ENCODE results near the gene RFX3.

The RFX3 gene

GRCh38 chr9:3525836-3526164, at the start of gene RFX3:
TSS of gene RFX3 (minus strand) at chr9:3526001. CDS start at chr9:3395588, 130,413 bp downstream.
- peak; percentile 91 for DNase-seq (ENCODE audit: low read depth)

GRCh38 chr9:3571500-3571899, 45.7 kb upstream of the RFX3 start:
- DNase-seq (ENCODE audit: low read depth): no peak

- no peak for DNase-seq (ENCODE audit: low read depth)
These were observed 43.7 kb upstream of the RFX3 start for GRCh38 chr9:3569529-3569928.

GRCh38 chr9:3567988-3568387, 42.2 kb upstream of the RFX3 start:
- DNase-seq (ENCODE audit: low read depth): no peak

GRCh38 chr9:3553076-3553765, 27.4 kb upstream of the RFX3 start:
- no peak for DNase-seq (ENCODE audit: low read depth)

DNA sequence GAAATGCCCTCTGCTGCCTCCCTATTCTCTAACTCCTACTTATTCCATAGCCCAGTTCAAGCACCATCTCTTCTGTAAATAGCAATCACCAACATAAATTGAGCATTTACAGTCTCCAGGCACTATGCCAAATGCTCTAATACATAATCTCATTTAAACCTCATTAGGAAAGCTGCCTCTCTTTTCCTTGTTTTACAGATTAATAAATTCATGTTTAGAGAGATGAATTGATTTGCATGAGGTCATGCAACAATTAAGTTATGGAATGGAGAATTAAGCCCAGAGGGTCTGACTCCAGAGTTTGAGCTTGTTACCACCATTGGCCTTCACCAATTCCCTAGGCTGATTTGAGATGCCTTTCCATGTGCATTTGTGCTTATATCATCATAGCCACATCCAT, 23.4 kb upstream of the RFX3 start:
- no peak for DNase-seq (ENCODE audit: low read depth)

- no peak for DNase-seq (ENCODE audit: low read depth)
These were observed 22.8 kb upstream of the RFX3 start for GRCh38 chr9:3548648-3549047.

- DNase-seq (ENCODE audit: low read depth): no peak
These were observed 15.4 kb upstream of the RFX3 start for GRCh38 chr9:3541206-3541605.

GRCh38 chr9:3534614-3535404, 9.0 kb upstream of the RFX3 start:
- no peak for DNase-seq (ENCODE audit: low read depth)

DNA sequence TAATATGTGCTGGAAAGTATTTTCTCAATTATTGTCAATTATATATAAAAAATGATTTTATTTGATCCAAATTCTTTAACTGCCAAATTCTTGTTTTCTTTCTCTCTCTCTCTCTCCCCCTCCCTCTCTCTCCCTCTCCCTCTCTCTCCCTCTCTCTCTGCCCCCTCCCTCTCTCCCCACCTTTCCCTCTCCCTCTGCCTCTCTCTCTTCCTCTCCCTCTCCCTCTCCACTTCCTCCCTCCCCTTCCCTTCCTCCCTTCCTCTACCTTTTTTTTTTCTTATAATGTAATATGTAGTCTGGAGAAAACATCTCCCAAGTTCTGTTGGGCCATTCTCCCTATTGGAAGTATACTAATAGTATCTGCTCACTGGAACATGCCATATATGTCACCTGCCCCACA, 6.4 kb upstream of the RFX3 start:
- no peak for DNase-seq (ENCODE audit: low read depth)

DNA sequence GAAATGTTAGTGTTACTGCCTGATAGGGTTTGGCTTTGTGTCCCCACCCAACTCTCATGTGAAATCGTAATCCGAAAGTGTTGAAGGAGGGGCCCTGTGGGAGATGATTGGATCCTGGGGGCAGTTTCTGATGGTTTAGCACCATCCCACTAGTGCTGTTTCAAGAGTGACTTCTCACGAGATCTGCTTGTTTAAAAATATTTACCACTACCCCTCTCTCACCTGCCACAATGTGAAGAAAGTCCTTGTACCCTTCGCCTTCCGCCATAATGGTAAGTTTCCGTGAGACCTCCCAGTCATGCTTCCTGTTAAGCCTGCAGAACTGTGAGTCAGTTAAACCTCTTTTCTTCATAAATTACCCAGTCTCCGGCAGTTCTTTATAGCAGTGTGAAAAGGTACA, 2.6 kb upstream of the RFX3 start:
- DNase-seq (ENCODE audit: low read depth): peak; percentile 47

GRCh38 chr9:3526997-3527940, 1.5 kb upstream of the RFX3 start:
- no peak for DNase-seq (ENCODE audit: low read depth)

DNA sequence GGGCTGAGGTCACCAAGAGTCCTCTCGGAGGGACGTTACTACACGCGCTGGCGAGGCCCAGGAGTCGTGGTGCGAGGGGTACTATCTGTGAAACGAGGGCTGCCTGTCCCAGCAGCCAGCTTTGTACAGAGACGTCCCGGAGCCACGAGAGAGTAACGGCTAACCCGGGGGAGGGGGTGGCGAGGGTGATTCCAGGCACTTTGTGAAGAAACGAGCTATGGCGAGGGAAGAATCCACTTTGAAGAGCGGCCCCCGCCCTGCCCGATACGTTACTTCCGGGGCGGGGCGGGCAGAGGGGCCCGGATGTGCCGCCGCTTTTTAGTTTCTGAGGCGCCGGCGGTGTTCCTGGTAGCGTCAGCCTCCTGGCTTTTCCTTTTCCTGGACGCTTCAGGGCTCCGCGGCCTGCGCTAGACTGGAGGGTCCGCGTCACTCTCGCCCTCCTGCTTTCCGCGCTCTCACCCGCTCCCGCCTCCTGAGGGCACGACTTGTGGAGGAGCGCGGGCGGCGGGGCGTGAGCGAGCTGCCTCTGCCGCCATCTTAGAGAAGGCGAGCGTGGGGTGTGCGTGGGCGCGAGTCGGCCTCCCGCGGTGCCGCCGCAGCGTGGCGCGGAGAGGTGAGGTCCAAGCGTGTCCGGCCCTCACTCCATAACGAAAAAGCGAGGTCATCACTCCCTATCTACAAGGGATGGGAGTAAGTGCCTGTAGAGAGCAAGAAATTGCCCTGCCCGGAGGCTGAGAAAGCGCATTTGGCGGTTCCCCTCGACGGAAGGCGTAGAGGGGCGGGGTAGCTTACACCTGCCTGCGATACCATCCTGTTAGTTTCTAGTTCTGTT, 580 bp upstream of the RFX3 start:
- DNase-seq (ENCODE audit: low read depth): peak; percentile 88

DNA sequence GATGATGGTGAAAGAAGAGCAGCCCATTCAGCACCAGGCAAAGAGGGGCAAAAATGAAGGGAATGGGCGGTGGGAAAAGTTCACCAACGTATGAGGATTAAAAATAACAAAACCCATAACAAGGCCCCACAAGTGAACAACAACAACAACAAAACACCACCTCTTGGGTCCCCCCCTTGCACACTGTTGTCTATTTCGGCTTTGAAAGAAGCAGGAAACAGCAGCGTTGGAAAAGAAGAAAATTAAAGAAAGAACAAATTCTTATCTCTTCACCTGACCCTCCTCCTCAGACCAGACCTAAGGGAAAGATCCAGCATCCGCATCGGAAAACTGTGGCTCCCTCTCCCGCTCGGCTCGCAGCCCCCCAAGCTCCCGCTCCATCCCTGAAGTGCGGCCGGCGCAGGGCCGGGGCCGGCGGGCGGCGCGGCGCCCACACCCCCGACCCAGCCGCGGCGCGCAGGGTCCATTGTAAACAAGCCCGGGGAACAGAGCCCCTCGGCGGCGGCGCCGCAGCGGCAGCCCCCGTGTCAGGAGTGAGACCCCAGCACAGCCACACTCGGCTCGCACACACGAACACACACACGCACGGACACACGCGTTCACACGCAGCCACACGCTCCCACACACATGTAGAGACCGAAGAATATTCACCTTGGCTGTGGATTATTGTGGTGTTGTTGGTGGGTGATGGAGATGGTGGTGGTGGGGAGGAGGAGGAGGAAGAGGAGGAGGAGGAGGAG, 535 bp downstream of the RFX3 start:
- DNase-seq (ENCODE audit: low read depth): no peak

DNA sequence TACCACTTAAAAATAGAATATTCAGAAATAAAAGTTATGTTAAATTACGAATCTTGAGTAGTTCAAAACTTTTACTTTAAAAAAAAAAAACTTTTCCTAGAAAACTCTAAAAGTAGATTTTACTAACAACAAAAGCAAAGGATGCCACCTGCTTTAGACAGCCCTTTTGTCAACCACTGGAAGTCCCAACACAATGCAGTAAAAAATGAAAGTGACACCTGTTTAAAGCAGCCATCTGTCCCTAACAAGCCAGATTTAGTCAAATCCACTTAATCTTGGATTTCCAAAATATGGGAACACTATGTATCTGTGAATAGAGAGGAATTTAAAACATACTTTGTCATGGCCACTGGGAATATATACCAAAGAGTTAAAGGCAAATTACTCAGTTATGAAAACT, 3.8 kb downstream of the RFX3 start:
- DNase-seq (ENCODE audit: low read depth): no peak

GRCh38 chr9:3520564-3520963, 5.2 kb downstream of the RFX3 start:
- DNase-seq (ENCODE audit: low read depth): no peak

GRCh38 chr9:3517377-3518048, 8.3 kb downstream of the RFX3 start:
- no peak for DNase-seq (ENCODE audit: low read depth)

DNA sequence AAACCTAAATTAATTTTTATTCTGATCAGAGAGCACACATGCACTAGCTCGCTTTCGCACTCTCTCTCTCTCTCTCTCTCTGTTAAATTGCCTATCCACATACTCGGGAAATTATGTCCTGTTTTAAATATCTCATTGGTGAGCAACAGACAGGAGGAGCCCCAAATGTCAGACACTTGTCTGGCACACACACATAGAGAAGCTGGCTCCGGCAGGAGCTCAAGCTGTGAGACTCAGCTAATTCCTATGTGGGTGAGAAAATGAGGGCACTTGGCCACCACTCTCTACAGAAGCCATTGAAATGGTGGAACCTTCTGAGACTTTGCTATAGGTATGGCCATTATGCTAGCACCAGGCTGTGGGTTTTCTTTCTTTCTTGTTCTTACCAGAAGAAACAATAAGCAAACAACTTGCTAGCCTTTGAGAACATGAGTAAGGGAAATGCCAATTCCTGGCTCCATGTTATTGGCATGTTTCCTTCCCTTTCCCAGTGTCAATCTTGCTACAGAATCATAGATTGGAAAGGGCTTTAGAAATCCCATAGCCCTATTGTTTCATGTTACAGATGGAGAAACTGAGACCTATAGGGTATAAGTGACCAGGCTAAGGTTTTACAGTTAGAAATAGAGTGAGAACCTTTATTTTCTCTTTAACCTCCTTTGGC, 9.0 kb downstream of the RFX3 start:
- no peak for DNase-seq (ENCODE audit: low read depth)

DNA sequence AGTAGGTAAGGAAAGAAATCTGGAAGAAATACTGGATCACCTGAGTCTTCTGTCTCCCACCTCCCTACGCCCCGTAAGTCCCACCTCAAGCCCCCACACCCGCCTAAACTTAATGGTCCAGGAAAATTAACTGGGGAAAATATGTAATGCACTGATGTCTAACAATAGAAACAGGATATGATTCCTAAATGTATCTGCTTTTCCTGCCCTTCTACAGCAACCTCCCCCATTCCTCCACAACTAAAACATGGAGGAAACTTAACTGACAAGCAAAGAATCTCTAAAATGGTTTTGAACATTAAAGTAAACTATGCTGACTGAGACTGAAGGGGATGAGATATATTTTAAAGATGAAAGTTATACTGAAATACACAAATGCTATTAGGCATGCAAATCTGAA, 10.4 kb downstream of the RFX3 start:
- no peak for DNase-seq (ENCODE audit: low read depth)

DNA sequence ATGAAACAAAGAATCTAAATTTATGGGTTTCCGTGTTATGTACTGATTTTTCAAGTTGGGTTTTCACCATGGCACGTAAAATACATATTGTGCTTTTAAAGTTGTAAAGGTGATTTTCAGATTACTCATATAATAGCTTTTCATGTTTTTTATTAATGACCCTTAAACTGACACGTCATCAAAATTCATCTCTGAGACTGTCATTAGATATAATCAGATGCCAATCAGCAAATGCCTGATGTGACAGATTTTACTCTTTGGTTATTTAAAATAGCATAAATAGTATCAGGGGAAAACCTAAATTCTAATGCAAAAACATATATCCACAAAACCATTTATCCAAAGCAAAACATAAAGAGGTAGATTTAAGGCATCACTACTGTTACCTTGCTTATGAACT, 11.0 kb downstream of the RFX3 start:
- no peak for DNase-seq (ENCODE audit: low read depth)

Measured in activated T-helper 9 cell treated with anti-CD3 and anti-CD28 coated beads, Interleukin-2, amount 50 U/mL, for 16 hours (primary cell).